Effector memory CD8-positive, alpha-beta T cell (primary cell): ENCODE results near the gene GPC6.

Experiments
- ATAC-seq: fragments of 150-1000 bp; cut with Tn5 transposase; replicated peaks from 2 replicates; pipeline ENCODE4 v1.10.0; 2021; ENCODE audit warnings: mild to moderate bottlenecking, moderate library complexity
- DNase-seq, 3 experiments: peaks; one replicate each; pipeline ENCODE4 v3.0.0; 2021
- H3K27ac Mint-ChIP-seq, 2 donors: one replicate each; pipeline ENCODE4 v1.8.0; 2022; ENCODE audit warnings: mild to moderate bottlenecking in 2 of 2, mixed read lengths in 2 of 2, moderate library complexity in 2 of 2
- H3K27me3 Mint-ChIP-seq, 2 donors: one replicate each; pipeline ENCODE4 v1.8.0; 2022; ENCODE audit warnings: mixed read lengths in 2 of 2
- H3K36me3 Mint-ChIP-seq: one replicate; pipeline ENCODE4 v1.8.0; 2022; ENCODE audit warnings: mild to moderate bottlenecking, moderate library complexity, mixed read lengths; ENCODE audit not compliant: insufficient read depth
- H3K4me1 Mint-ChIP-seq, 2 donors: one replicate each; pipeline ENCODE4 v1.8.0; 2022; ENCODE audit warnings: low read depth in 2 of 2, mixed read lengths in 2 of 2
- H3K4me3 Mint-ChIP-seq, 2 donors: one replicate each; pipeline ENCODE4 v1.8.0; 2022; ENCODE audit warnings: mild to moderate bottlenecking in 2 of 2, mixed read lengths in 2 of 2, moderate library complexity in 2 of 2
- H3K9me3 Mint-ChIP-seq, 2 donors: one replicate each; pipeline ENCODE4 v1.8.0; 2022; ENCODE audit warnings: mixed read lengths in 2 of 2

Gene GPC6

DNA sequence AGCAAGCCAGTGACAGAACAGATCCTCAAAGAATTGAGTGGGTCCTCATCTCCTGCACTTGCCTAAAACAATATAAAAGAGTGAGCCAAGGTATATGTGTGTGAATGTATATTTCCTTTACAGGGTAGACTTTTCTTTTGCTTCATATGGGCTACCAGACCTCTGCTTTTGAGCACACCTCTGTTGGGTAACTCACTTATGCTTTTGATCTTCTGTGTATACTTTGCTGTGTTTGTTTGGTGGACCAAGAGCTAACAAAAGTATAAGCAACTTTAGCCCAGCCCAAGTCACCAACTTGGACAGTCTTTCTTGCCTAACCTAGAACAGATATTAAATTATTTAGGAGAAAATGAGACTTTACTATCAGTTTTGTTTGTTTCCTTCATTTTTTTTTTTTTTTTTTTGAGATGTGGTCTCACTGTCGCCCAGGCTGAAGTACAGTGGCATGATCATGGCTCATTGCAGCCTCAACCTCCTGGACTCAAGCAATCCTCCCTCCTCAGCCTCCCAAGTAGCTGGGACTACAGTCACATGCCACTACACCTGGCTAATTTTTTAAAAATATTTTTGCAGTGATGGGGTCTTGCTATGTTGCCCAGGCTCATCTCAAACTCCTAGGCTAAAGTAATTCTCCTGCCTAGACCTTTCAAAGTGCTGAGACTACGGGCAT, 739.8 kb downstream of the GPC6 start:
- no peaks in the 10 kb centered on the region for H3K4me1 Mint-ChIP-seq
- H3K27ac Mint-ChIP-seq: no peak overlapping the region
- DNase-seq (no peak), ATAC-seq (no peak)
- H3K9me3 Mint-ChIP-seq: no peaks in the 10 kb centered on the region
- peaks cover 2% of the 10 kb centered on the region for H3K36me3 Mint-ChIP-seq
- H3K4me3 Mint-ChIP-seq: no peak overlapping the region
- peaks cover 0 to 20% of the 10 kb centered on the region in 2 donors for H3K27me3 Mint-ChIP-seq

DNA sequence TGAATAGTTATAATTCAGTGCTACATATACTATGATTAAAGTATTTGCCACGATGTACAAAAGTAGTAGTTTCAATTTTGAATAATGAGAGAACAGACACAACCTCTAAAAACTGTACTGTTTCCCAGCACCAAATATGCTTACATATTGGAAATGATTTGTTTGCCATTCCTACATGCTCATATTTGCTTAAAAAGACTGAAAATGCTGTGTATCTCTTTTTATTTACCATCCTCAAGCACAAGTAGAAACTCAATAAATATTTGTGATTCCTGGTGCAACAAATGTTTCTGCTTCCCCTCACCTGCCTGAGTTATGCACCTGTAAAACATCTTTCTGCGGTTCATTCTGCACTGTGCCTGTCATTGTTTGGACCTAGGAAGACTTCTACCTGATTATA, 740.7 kb downstream of the GPC6 start:
- DNase-seq: no peak
- peaks cover 2% of the 10 kb centered on the region for H3K36me3 Mint-ChIP-seq
- no peaks in the 10 kb centered on the region for H3K4me1 Mint-ChIP-seq
- H3K4me3 Mint-ChIP-seq: no peak overlapping the region
- H3K9me3 Mint-ChIP-seq: no peaks in the 10 kb centered on the region
- ATAC-seq: no peak
- no peak overlapping the region for H3K27ac Mint-ChIP-seq
- peaks cover 0 to 20% of the 10 kb centered on the region in 2 donors for H3K27me3 Mint-ChIP-seq

DNA sequence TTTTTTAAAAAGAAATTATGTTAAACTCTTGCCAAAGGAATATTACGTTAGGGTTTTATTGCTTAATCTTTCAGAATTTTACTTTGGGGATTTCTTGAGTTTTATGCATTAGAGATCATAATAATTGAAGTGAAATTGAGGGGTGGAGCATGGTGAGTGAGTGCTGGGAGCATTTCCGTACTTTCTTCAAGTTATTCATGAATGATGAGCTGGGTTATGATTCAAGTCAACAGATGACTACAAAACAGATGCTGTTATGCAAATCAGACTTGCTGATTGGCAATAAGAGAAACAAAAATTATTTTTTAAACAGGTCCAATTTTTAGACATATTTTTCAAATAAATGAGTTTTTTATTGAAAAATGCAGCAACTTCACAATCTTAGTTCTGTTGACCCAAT, 748.6 kb downstream of the GPC6 start:
- Mint-ChIP-seq H3K9me3 (no peaks in the 10 kb centered on the region), H3K4me3 (no peak overlapping the region), H3K27me3 (no peaks in the 10 kb centered on the region), H3K27ac (no peak overlapping the region), H3K36me3 (no peaks in the 10 kb centered on the region), H3K4me1 (no peaks in the 10 kb centered on the region)
- DNase-seq (no peak), ATAC-seq (no peak)

DNA sequence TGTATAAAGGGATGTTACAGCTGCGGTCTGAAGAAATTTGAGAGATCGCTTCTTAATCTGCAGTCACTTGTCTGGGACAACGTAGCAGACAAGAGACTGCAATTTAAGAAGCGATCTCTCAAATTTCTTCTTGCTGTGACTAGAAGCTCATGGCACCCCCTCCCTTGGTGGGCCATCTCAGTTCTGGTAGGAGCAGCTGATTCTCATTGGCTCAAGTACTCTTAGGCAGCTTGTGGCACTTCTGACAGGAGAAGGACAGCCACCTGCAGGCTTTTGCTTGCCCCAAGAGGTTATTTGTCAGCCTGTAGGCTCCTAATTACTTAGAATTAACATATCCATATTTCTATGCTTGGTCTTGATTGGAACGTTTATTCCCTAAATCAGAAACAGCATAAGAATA, 749.9 kb downstream of the GPC6 start:
- Mint-ChIP-seq H3K27me3 (peaks cover under 1 to 2% of the 10 kb centered on the region in 2 donors), H3K4me1 (no peaks in the 10 kb centered on the region), H3K27ac (no peak overlapping the region), H3K36me3 (no peaks in the 10 kb centered on the region), H3K9me3 (no peaks in the 10 kb centered on the region), H3K4me3 (no peak overlapping the region)
- no peak for DNase-seq
- no peak for ATAC-seq

DNA sequence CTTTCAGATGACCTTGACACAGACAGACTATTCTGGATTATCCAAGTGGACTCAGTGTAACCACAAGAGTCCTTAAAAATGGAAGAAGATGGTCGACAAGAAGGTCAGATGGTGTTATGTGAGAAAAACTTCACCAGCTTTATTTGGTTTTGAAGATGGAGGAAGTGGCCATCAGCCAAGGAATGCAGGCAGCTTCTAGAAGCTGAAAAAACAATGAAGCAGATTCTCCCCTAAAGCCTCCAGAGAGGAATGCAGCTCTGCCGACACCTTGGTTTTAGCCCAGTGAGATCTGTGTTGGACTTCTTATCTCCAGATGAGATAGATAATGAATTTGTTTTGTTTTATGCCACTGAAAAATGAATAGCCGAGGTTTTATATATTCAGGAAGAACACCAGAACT, 751.4 kb downstream of the GPC6 start:
- ATAC-seq (no peak), DNase-seq (no peak)
- no peak overlapping the region for H3K27ac Mint-ChIP-seq
- H3K4me1 Mint-ChIP-seq: no peaks in the 10 kb centered on the region
- no peak overlapping the region for H3K4me3 Mint-ChIP-seq
- H3K27me3 Mint-ChIP-seq: peaks cover 6 to 8% of the 10 kb centered on the region in 2 donors
- H3K9me3 Mint-ChIP-seq: no peaks in the 10 kb centered on the region
- H3K36me3 Mint-ChIP-seq: no peaks in the 10 kb centered on the region

DNA sequence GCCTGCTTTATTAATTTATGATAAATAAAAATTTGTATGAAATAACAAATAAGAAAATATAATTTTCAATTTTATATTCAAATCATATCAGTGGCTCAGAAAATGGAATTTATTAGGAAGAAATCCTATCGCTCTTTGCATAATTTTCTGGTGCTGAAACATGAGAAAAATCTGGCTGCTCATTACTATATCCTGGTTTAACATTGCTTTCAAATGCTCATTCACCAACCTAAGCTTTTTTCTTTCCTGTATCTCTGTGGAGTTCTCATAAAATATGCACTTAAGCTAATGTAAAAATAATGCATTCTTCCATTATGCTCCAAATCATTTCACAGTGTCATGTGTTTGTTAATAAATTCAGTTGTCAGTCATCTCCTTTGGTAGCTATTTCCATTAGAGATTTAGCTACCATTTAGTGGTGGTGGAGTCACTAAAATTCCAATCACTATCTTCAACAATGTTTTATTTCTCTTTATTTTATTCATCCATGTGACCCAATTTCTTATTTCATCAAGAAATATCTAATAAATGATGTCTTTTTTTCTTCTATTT, 754.9 kb downstream of the GPC6 start:
- no peak for ATAC-seq
- Mint-ChIP-seq H3K27ac (no peak overlapping the region), H3K4me1 (no peaks in the 10 kb centered on the region)

DNA sequence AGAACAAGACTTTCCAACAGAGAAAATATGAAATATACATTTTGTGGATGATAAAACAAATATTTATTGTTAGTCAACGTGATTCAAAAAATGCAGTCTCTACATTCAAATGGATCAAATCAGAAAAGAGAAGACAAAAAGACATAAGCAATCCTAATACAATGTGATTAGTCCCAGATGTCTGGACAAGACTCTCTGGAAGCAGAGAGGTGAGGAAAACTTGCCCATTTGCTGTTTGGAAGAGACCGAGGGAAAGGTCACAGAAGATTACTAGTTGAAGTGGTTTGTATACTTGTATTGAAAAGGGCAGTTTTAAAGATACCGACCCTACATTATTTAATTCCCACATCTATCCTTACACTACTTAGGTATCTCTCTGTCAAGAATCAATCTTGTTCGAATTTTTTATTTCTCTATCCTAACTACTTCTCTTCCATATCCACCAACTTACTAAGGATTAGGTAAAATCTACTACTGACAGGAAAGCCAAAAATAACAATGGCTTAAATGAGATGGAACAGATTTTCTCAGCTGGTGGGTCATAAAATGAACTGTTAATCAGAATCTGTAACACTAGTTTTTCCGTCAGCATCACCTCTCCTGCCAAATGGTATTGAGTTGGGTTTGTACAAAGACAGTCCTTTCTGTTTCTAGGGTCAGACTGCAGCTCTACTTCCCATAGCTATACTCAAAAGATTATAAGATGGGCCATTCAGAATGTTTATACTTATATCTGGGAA, 755.7 kb downstream of the GPC6 start:
- Mint-ChIP-seq H3K4me3 (no peak overlapping the region), H3K9me3 (no peaks in the 10 kb centered on the region), H3K27ac (no peak overlapping the region), H3K4me1 (no peaks in the 10 kb centered on the region), H3K36me3 (peaks cover 3% of the 10 kb centered on the region), H3K27me3 (peaks cover 6 to 8% of the 10 kb centered on the region in 2 donors)
- ATAC-seq (no peak), DNase-seq (no peak)

More for the DNA sequence above, 754.9 kb downstream of the GPC6 start:
- Mint-ChIP-seq H3K27me3 (peaks cover 6 to 8% of the 10 kb centered on the region in 2 donors), H3K9me3 (no peaks in the 10 kb centered on the region), H3K4me3 (no peak overlapping the region), H3K36me3 (peaks cover 3% of the 10 kb centered on the region)
- DNase-seq: no peak

DNA sequence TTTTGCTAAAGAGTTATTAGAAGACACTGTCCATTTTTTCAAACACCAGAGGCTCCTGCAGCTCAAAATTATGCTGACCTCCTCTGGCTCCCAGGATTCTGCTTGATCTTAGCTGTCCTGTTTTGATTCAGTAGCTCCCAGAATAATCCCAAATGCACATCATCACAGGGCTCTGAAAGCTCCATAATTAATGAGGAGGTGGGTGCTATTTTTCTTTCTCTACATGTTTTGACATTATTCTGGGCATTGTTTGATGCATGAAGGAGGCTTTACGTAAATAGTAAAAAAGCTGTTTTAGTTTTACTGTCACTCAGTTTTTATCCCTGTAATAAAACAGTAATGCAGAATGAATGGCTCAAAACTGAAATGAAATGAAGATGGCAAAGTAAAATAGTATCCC, 757.4 kb downstream of the GPC6 start:
- Mint-ChIP-seq H3K27ac (no peak overlapping the region), H3K27me3 (peaks cover 6 to 8% of the 10 kb centered on the region in 2 donors), H3K4me3 (no peak overlapping the region), H3K4me1 (no peaks in the 10 kb centered on the region), H3K9me3 (no peaks in the 10 kb centered on the region), H3K36me3 (peaks cover 3% of the 10 kb centered on the region)
- DNase-seq (no peak), ATAC-seq (no peak)

DNA sequence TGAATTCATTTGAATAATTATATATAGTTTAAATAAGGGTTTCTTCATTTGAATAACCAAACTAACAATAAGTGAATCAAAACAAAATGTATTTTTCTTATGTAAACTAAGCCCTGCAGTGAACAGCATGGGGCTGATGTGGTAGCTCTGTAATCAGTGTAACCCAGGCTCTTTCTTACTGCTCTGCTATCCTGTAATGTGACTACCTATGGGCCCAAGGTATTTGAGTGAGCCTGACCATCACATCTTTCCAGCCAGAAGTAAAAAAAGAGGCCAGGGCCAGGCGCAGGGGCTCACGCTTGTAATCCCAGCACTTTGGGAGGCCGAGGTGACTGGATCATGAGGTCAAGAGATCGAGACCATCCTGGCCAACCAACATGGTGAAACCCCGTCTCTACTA, 758.3 kb downstream of the GPC6 start:
- peaks cover 6 to 8% of the 10 kb centered on the region in 2 donors for H3K27me3 Mint-ChIP-seq
- peaks cover 3% of the 10 kb centered on the region for H3K36me3 Mint-ChIP-seq
- H3K9me3 Mint-ChIP-seq: no peaks in the 10 kb centered on the region
- no peak overlapping the region for H3K4me3 Mint-ChIP-seq
- no peaks in the 10 kb centered on the region for H3K4me1 Mint-ChIP-seq
- DNase-seq (no peak), ATAC-seq (no peak)
- no peak overlapping the region for H3K27ac Mint-ChIP-seq

DNA sequence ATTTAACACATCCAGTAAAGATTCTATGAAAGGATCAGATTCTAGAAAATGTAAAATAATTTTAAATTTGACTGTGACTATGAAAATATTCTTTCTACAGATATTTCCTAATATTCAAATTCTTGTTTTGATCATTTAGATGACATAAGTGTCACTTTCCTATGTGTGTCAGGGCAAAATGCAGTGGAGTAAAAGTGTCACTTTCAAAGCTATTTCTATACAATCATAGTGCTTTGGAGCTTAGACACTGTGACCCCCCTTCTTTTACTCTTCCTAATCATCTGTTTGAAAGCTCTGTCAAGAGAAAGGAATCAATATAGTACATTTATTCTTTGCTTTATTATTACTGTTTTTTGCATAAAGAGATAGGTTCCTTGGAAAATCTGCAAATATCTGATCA, 760.9 kb downstream of the GPC6 start:
- H3K4me3 Mint-ChIP-seq: no peak overlapping the region

DNA sequence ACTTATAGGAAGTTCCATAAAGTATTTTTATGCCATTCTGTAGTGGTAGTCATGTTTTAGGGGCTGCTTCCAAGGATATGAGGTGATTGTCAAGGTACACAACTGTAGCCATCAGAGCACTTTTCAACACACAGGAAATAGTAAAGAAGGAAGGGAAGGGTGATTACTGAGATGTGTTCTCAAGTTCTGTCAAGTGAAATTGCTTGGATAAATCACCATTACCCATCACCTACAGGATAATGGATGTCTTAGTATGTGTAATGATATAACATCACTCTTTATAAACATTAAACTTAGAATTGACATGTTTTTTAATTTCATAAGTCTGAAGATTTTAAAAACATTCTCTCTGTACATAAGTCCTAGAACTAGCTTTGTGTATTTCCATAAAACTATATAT, 765.0 kb downstream of the GPC6 start:
- Mint-ChIP-seq H3K4me3 (no peak overlapping the region), H3K27me3 (no peaks in the 10 kb centered on the region), H3K9me3 (no peaks in the 10 kb centered on the region), H3K36me3 (no peaks in the 10 kb centered on the region), H3K4me1 (no peaks in the 10 kb centered on the region), H3K27ac (no peak overlapping the region)
- ATAC-seq (no peak), DNase-seq (no peak)

More for the DNA sequence above, 760.9 kb downstream of the GPC6 start:
- ATAC-seq (no peak), DNase-seq (no peak)
- H3K27me3 Mint-ChIP-seq: no peaks in the 10 kb centered on the region
- H3K36me3 Mint-ChIP-seq: peaks cover 3% of the 10 kb centered on the region
- no peak overlapping the region for H3K27ac Mint-ChIP-seq
- no peaks in the 10 kb centered on the region for H3K4me1 Mint-ChIP-seq
- H3K9me3 Mint-ChIP-seq: no peaks in the 10 kb centered on the region

DNA sequence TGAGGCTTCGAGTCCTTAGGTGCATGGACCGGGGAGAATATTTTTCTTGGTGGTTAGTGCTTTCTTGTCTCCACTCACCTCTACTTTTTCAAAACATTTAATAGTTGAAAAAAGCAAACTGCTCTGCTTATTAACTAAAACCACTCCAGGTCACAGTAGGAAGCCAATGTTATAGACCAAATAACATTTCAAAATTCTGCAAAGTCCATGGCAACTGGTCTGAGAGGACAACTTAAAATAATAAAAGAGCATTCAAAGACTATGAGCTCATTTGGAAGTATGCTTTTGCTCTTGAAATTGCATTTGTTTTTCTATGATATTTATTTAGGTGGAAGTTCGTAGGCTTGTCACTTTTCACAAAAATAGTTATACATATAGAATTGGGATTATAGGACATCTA, 769.9 kb downstream of the GPC6 start:
- H3K9me3 Mint-ChIP-seq: no peaks in the 10 kb centered on the region
- ATAC-seq: no peak
- peaks cover 1 to 7% of the 10 kb centered on the region in 2 donors for H3K27me3 Mint-ChIP-seq
- no peak overlapping the region for H3K4me3 Mint-ChIP-seq
- H3K4me1 Mint-ChIP-seq: no peaks in the 10 kb centered on the region
- H3K36me3 Mint-ChIP-seq: no peaks in the 10 kb centered on the region
- no peak for DNase-seq
- no peak overlapping the region for H3K27ac Mint-ChIP-seq

DNA sequence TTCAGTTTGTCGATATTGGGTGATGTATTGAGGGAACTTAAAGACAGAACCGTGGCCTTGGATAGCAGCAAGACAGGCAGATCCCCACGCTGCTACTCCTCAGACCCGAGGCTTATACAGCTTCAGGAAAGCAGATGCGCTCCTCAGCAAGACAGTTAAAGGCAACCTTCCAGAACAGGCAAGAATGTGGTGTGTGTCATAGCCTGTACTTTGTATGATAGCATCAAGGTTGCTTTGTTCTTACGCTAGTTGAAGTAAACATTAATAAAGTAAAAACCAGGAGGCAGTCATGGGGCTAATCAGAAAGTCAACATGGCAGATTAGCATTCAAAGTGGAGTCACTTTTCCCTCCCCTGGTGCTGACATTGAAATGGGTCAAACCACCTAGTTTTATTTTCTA, 779.7 kb downstream of the GPC6 start:
- ATAC-seq (no peak), DNase-seq (no peak)
- H3K27me3 Mint-ChIP-seq: peaks cover 0 to 13% of the 10 kb centered on the region in 2 donors
- H3K27ac Mint-ChIP-seq: no peak overlapping the region
- H3K9me3 Mint-ChIP-seq: no peaks in the 10 kb centered on the region
- H3K4me1 Mint-ChIP-seq: no peaks in the 10 kb centered on the region
- H3K4me3 Mint-ChIP-seq: no peak overlapping the region
- no peaks in the 10 kb centered on the region for H3K36me3 Mint-ChIP-seq

DNA sequence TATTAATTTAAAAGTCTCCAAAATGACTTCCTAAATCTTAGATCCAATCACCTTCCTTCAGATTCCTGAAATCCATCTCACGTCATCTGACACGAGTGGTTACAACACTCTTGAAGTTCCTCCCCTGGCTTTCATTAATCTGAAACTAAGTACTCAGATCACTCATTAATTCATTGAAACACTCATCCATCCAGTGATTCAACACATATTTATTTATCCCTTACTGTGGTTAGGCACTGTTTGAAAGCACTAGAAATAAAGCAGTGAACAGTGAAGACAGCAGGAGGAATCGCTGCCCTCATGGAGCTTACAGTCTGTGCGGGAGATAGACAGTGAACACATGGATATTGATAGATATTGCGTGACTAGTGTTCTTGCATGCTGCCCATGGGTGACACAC, 780.5 kb downstream of the GPC6 start:
- no peak for DNase-seq

More for the DNA sequence above, 780.5 kb downstream of the GPC6 start:
- ATAC-seq: no peak
- H3K27me3 Mint-ChIP-seq: peaks cover 0 to 7% of the 10 kb centered on the region in 2 donors
- no peaks in the 10 kb centered on the region for H3K9me3 Mint-ChIP-seq
- H3K4me1 Mint-ChIP-seq: no peaks in the 10 kb centered on the region
- H3K36me3 Mint-ChIP-seq: no peaks in the 10 kb centered on the region
- no peak overlapping the region for H3K27ac Mint-ChIP-seq
- H3K4me3 Mint-ChIP-seq: no peak overlapping the region
